ENCODE data around the gene SLC2A3.
"Not testable (repeated sequence)": the region's sequence is repeated elsewhere in the genome, so short reads cannot be mapped to it uniquely, and the experiment has no call there.

Gene SLC2A3

GRCh38 chr12:7915661-7916403 is 20.2 kb downstream of the SLC2A3 start:
- DNase-seq: peak; percentile 45

GRCh38 chr12:7910106-7910505 is 25.9 kb downstream of the SLC2A3 start:
- DNase-seq: not testable (repeated sequence)

- no peak for DNase-seq
Observed at GRCh38 chr12:7907009-7907408, 29.0 kb downstream of the SLC2A3 start.

- DNase-seq: not testable (repeated sequence)
Observed at GRCh38 chr12:7906303-7906702, 29.7 kb downstream of the SLC2A3 start.

- not testable (repeated sequence) for DNase-seq
Observed at GRCh38 chr12:7905600-7906125, 30.3 kb downstream of the SLC2A3 start.

GRCh38 chr12:7905071-7905470 is 30.9 kb downstream of the SLC2A3 start:
- DNase-seq: no peak

GRCh38 chr12:7902416-7902815 is 33.6 kb downstream of the SLC2A3 start:
- DNase-seq: not testable (repeated sequence)

GRCh38 chr12:7899755-7900154 is 36.2 kb downstream of the SLC2A3 start:
- DNase-seq: no peak

- DNase-seq: not testable (repeated sequence)
Observed at GRCh38 chr12:7896726-7897125, 39.3 kb downstream of the SLC2A3 start.

GRCh38 chr12:7892186-7892980 is 43.6 kb downstream of the SLC2A3 start:
- DNase-seq: no peak

- no peak for DNase-seq
Observed at GRCh38 chr12:7884689-7885088, 51.3 kb downstream of the SLC2A3 start.

GRCh38 chr12:7881736-7882120 is 54.3 kb downstream of the SLC2A3 start:
- DNase-seq: not testable (repeated sequence)

- DNase-seq: not testable (repeated sequence)
Observed at GRCh38 chr12:7880952-7881735, 54.8 kb downstream of the SLC2A3 start.

GRCh38 chr12:7879246-7879645 is 56.7 kb downstream of the SLC2A3 start:
- DNase-seq: no peak

GRCh38 chr12:7877420-7877819 is 58.6 kb downstream of the SLC2A3 start:
- no peak for DNase-seq

GRCh38 chr12:7872566-7873319 is 63.2 kb downstream of the SLC2A3 start, which contains the start of gene SLC2A14:
Gene SLC2A14 (minus strand): TSS chr12:7872915. CDS start chr12:7869880, 3,035 bp downstream.
- DNase-seq: no peak

GRCh38 chr12:7870335-7870734 is 65.7 kb downstream of the SLC2A3 start:
- no peak for DNase-seq

All from activated CD4-positive, alpha-beta T cell treated with anti-CD3 and anti-CD28 coated beads, Interleukin-10, Interleukin-2, amounts not matched to agents 100 ng/mL and 50 ng/mL, durations not matched to agents 16 hours and 8 hours (primary cell).